HG03442 (cell line): ENCODE measurements around the gene SPOCK1.
"Not testable (repeated sequence)": the region's sequence is repeated elsewhere in the genome, so short reads cannot be mapped to it uniquely, and the experiment has no call there.

Experiments
- ATAC-seq: cut with Tn5 transposase; IDR thresholded peaks from one replicate; pipeline ENCODE4 v1.9.1; 2021; ENCODE audit warnings: mild to moderate bottlenecking, moderate library complexity; ENCODE audit not compliant: unreplicated experiment

Gene SPOCK1

DNA sequence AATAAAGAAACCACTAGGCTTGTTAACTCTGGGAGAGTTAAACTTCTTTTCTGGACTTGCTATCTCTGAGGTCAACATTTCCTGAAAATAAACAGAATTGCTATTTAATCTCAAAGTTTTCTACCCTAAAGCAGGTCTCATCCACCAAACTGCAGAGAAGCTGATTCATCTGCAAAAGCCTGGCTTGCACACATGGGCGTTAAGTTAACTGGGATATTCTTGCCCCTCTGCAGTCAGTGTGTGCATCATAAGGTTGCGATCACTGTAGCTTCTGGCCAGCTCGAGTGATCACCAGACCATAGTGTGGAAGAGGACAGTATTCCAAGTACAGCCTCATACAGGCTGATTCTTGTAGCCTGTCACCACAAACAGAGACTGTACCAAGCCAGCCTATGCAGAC, 99.2 kb downstream of the SPOCK1 start:
- no peak for ATAC-seq

GRCh38 chr5:137398751-137399150, 100.4 kb downstream of the SPOCK1 start:
- no peak for ATAC-seq

DNA sequence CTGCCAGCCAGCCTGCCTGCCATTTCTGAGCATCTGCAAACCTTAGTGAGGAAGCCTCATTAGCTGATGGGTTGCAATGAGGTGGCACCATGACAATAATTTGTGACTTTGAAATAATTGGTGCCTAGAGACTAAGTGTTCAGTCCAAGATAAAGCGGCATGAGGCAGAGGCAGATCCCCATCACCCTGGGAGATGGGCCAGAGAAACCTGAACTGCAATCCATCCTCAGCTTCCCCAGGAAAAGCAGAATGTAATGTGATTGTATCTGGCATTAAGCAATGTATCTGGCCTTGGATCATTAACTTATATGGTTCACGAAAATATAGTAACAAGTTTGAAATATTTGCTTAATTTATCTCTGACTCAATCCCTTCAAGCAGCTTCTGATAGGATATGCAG, 101.0 kb downstream of the SPOCK1 start:
- ATAC-seq, result no peak

DNA sequence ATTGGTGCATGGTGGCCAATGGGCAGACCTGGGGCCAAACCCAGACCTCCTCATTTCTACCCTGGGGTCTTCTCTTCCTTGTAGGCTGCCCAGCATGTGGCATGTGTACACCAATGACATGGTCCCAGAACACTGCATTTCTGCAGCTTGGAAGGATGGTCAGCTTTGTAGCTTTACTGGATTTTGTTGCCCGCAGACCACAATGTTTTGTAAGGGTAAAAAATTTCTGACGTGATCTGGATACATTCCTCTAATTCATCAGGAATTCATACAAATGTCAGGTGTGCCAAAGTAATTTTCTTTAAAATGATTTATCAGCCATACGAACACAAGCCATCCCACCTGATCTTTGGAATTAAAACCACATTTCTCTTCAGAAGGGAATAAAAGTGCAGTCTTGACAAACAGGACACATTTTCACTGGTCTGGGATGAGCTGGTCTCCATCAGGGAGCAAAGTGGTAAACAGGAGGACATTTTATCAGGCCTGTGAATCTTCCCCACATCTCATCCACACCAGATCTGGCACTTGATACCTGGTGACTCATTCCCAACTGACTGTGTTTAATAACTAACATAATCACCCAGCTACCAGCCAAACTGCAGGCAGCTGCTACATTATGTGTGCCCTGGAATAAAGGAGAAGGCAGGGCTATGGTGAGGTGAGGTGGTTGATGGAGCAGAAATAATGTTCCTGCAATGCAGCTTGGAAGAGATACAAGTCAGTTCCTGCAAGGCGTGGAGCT, 103.9 kb downstream of the SPOCK1 start:
- ATAC-seq, result no peak

- no peak for ATAC-seq
Observed at GRCh38 chr5:137394380-137394779, 104.7 kb downstream of the SPOCK1 start.

- no peak for ATAC-seq
Observed at GRCh38 chr5:137393196-137393993, 105.7 kb downstream of the SPOCK1 start.

- no peak for ATAC-seq
Observed at GRCh38 chr5:137392261-137392660, 106.9 kb downstream of the SPOCK1 start.

DNA sequence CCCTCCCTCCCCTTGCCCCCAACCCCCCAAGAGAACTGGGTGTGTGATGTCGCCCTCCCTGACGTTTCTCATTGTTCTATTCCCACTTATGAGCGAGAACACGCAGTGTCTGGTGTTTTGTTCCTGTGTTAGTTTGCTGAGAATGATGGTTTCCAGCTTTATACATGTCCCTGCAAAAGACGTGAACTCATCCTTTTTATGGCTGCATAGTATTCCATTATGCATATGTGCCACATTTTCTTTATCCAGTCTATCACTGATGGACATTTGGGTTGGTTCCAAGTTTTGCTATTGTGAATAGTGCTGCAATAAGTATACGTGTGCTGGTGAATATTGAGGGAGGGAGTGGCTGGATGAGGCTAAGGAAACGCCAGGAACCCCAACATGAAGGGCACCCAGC, 108.1 kb downstream of the SPOCK1 start:
- not testable (repeated sequence) for ATAC-seq

DNA sequence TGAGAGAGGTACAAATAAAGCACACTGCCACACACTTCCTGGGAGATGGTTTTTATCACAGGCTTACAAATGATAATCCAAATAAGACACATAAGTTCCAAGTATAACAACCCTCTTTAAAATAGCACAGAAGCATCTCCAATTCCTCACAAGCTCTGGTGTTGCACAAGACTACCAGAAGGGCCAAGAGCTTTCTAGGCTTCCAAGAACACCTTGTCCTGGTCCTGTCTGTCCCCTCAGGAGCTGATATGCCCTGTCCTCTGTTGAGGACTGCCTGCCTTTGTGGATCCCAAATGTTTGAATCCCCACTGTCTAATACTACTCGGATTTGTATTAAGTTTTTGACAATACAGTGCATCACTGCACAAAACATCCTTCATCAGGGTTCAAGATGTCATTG, 110.1 kb downstream of the SPOCK1 start:
- ATAC-seq, result no peak

- no peak for ATAC-seq
Observed at GRCh38 chr5:137385064-137385463, 114.1 kb downstream of the SPOCK1 start.

GRCh38 chr5:137383909-137384308, 115.2 kb downstream of the SPOCK1 start:
- no peak for ATAC-seq

DNA sequence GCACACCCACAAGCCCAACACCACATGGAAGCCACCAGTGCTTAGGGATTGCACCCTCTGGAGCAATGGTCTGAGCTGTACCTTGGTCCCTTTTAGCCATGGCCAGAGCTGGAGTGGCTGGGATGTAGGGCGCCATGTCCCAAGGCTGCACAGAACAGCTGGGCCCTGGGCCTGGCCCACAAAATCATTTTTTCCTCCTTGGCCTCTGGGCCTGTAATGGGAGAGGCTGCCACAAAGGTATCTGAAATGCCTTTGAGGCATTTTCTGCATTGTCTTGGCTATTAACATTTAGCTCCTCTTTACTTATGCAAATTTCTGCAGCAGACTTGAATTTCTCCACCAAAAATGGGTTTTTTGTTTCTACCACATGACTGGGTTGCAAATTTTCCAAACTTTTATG, 117.6 kb downstream of the SPOCK1 start:
- ATAC-seq, result no peak

GRCh38 chr5:137379555-137380286, 119.4 kb downstream of the SPOCK1 start:
- no peak for ATAC-seq

- no peak for ATAC-seq
Observed at GRCh38 chr5:137375741-137376526, 123.2 kb downstream of the SPOCK1 start.

- ATAC-seq, result no peak
Observed at GRCh38 chr5:137374110-137374714, 124.9 kb downstream of the SPOCK1 start.

DNA sequence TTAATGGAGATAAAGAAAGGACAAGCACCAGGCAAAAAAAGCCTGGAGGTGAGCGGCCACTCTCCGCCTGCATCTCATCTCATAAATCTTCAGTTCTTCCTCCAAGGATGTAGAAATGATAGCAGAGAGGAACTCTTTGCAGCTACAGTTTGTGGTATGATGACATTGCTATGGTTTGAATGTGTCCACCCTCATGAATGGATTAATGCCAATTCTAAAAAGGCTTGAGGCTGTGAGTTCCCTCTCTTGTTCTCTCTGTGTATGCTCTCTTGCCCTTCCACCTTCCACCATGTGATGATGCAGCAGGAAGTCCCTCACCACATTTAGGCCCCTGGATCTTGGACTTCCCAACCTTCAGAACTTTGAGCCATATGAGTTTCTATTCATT, 126.4 kb downstream of the SPOCK1 start:
- ATAC-seq, result no peak

DNA sequence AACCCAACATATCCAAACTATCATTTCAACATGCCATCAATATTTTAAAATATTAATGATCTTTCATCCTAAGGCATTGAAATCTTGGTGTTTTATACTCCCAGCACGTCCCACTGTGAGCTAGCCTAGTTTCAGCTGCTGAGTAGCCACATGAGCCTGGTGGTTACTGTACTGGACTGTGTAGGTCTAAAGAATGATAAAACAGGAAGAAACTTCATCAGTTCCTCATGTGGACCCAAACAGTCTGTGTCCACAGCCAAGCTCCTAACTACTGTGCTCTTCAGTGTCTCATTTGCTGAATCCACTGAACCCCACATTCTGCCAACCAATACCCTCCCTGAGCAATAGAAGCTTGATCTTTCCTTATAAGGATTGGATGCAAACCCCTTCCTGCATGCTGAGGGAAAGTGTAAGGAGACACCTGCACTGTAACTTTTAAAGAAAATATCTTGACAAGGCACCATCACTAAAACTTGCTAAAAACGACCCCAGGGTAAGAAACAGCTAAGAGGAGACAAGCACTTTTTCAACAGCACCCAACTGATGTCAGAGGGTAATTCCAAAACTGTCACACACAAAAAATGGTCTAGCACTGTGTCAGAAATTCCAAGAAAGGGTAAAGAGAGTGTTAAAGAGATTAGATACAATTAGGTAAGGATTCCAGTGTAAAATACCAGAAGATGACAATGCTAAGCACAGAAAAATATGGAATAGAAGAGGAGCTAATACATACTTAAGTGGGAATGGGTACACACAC, 126.9 kb downstream of the SPOCK1 start:
- no peak for ATAC-seq

- ATAC-seq, result no peak
Observed at GRCh38 chr5:137370096-137371071, 128.7 kb downstream of the SPOCK1 start.

GRCh38 chr5:137368651-137369050, 130.5 kb downstream of the SPOCK1 start:
- ATAC-seq, result no peak
